DND-41 (cell line): Measurements from ENCODE around the gene AKAP8.

Source experiments
- ATAC-seq: fragments of 200-7000 bp; cut with Tn5 transposase; 3 replicates; pipeline ENCODE4 v1.9.1; 2021; ENCODE audit warnings: low read depth; ENCODE audit not compliant: insufficient read depth
- DNase-seq: peaks from one replicate; pipeline ENCODE4 v3.0.0-alpha.2; 2020
- H2AFZ ChIP-seq: 2 replicates; pipeline ENCODE4 v1.6.0; 2012; ENCODE audit warnings: low read depth, low read length
- H3K27ac ChIP-seq: 2 replicates; pipeline ENCODE4 v1.5.1; 2012; ENCODE audit warnings: low read length, inconsistent platforms
- H3K27me3 ChIP-seq: fragments of 200-600 bp; sonication (generic); 2 replicates; pipeline ENCODE4 v1.6.0; 2012; ENCODE audit warnings: low read length, mild to moderate bottlenecking, inconsistent platforms; ENCODE audit not compliant: insufficient read depth, poor library complexity
- H3K36me3 ChIP-seq: 2 replicates; pipeline ENCODE4 v1.5.1; 2012; ENCODE audit warnings: low read length, inconsistent platforms; ENCODE audit not compliant: insufficient read depth
- H3K4me1 ChIP-seq: 2 replicates; pipeline ENCODE4 v1.5.1; 2012; ENCODE audit warnings: mild to moderate bottlenecking, low read length; ENCODE audit not compliant: insufficient read depth
- H3K4me2 ChIP-seq: 2 replicates; pipeline ENCODE4 v1.6.0; 2012; ENCODE audit warnings: mild to moderate bottlenecking, moderate library complexity, low read length, inconsistent platforms; ENCODE audit not compliant: insufficient read depth
- H3K4me3 ChIP-seq, 2 experiments: fragments of 200-600 bp in 1 of 2; shearing (Covaris generic) in 1 of 2; 2 replicates each; pipeline ENCODE4 v1.5.1; 2012 to 2016; ENCODE audit warnings: inconsistent platforms in 2 of 2, low read length in 2 of 2, mild to moderate bottlenecking in 2 of 2, low read depth in 1 of 2, moderate library complexity in 1 of 2
- H3K79me2 ChIP-seq: 2 replicates; pipeline ENCODE4 v1.6.0; 2012; ENCODE audit warnings: low read length, inconsistent platforms; ENCODE audit not compliant: insufficient read depth
- H3K9ac ChIP-seq: 2 replicates; pipeline ENCODE4 v1.6.0; 2012; ENCODE audit warnings: low read depth, mild to moderate bottlenecking, inconsistent platforms, low read length, moderate library complexity
- H3K9me3 ChIP-seq: 2 replicates; pipeline ENCODE4 v1.5.1; 2012; ENCODE audit warnings: low read length, moderate library complexity, mild to moderate bottlenecking, inconsistent platforms; ENCODE audit not compliant: insufficient read depth, severe bottlenecking
- H4K20me1 ChIP-seq: 2 replicates; pipeline ENCODE4 v1.6.0; 2012; ENCODE audit warnings: low read length; ENCODE audit not compliant: insufficient read depth
- EZH2 ChIP-seq: IDR thresholded peaks from 3 replicates; pipeline ENCODE4 v1.6.1; 2012; ENCODE audit warnings: borderline replicate concordance, low read depth, mild to moderate bottlenecking, moderate library complexity, low read length, inconsistent platforms; ENCODE audit not compliant: severe bottlenecking
- TF ChIP-seq, protein P1 (sequence below): IDR thresholded peaks from 2 replicates; pipeline ENCODE4 v1.5.1; 2012; ENCODE audit warnings: borderline replicate concordance, low read length, moderate library complexity, mild to moderate bottlenecking; ENCODE audit not compliant: poor library complexity, severe bottlenecking; ENCODE audit errors: extremely low read depth

Gene AKAP8

DNA sequence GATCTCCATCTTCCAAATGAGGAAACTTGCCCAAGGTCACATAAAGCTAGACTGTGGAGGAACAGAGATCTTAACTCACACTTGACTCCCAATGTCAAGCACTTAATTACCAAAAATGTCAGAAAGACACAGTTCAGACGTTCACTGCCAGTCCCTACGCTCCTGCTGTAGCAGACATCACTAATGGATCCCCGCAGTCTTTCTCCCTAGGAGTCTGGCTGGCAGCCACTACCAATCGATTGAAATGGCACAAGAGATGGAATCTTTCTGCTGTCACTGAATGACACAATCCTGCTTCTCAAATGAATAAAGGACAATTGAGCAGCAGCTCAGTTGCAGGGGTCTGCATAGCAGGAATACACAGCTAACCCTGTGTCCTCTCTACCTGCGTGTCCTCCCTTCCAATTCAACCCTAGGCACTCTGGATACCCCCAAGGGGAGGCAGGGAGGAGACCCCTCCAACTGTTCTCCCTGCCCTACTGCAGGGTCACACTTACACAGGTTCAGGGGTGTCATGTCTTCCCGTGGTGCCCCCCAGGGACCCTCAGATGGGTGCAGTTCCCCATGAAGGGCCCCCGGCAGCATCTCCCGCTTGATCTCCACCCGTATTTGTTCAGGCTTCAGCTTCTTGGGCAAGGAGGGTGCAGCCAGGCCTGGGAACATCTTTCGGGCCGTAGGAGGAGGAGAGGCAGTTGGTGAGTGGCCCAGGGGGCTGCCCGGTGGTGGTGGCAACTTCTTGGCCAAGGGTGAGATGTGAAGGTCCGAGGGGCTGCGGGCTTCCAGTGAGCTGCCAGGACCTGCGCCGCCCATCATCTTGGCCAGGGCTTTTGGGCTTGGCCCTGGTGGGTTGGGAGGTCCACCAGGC is 47.1 kb upstream of the AKAP8 start:
- no peak overlapping the region for H3K9ac ChIP-seq
- no peak overlapping the region for H3K4me3 ChIP-seq
- H3K27me3 ChIP-seq: no peaks in the 10 kb centered on the region
- peaks cover 87% of the 10 kb centered on the region for H3K36me3 ChIP-seq
- DNase-seq (no peak), ATAC-seq (no peak)
- no peak overlapping the region for H2AFZ ChIP-seq
- TF ChIP-seq EZH2: no peak
- TF ChIP-seq, protein P1, sequence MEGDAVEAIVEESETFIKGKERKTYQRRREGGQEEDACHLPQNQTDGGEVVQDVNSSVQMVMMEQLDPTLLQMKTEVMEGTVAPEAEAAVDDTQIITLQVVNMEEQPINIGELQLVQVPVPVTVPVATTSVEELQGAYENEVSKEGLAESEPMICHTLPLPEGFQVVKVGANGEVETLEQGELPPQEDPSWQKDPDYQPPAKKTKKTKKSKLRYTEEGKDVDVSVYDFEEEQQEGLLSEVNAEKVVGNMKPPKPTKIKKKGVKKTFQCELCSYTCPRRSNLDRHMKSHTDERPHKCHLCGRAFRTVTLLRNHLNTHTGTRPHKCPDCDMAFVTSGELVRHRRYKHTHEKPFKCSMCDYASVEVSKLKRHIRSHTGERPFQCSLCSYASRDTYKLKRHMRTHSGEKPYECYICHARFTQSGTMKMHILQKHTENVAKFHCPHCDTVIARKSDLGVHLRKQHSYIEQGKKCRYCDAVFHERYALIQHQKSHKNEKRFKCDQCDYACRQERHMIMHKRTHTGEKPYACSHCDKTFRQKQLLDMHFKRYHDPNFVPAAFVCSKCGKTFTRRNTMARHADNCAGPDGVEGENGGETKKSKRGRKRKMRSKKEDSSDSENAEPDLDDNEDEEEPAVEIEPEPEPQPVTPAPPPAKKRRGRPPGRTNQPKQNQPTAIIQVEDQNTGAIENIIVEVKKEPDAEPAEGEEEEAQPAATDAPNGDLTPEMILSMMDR: no peak
- H4K20me1 ChIP-seq: peaks cover 54% of the 10 kb centered on the region
- peaks cover 27% of the 10 kb centered on the region for H3K4me1 ChIP-seq
- no peak overlapping the region for H3K4me2 ChIP-seq
- no peaks in the 10 kb centered on the region for H3K9me3 ChIP-seq
- no peak overlapping the region for H3K27ac ChIP-seq
- H3K79me2 ChIP-seq: peaks cover 47% of the 10 kb centered on the region

DNA sequence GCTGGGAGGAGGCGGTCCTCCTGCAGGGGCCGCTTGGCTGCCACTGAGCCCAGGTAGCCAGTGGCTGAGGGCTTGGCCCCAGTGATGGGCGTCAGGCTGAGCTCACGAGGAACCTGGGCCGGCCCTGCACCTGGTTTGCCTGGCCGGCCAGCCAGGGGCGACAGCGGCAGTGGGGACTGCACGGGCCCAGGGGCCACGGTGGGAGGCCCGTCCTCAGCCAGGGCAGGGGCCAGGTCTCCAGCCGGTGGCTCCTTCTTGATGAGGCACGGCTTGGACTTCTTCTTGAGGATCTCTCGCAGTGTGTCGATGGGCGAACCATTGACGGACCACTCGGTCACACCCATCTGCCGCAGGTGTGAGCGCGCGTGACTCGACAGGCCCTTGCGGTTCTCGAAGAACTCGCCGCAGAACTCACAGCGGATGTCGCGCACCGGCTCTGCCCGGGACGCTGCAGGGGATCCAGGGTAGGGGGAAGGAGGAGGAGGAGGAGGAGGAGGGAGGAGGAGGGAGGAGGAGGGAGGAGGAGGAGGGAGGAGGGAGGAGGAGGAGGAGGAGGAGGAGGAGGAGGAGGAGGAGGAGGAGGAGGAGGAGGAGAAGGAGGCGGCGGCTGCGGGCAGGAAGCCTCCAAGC is 45.8 kb upstream of the AKAP8 start:
- Histone ChIP-seq H3K27me3 (no peaks in the 10 kb centered on the region), H3K36me3 (peaks cover 85% of the 10 kb centered on the region), H3K4me3 (no peak overlapping the region), H4K20me1 (peaks cover 41% of the 10 kb centered on the region), H3K9me3 (no peaks in the 10 kb centered on the region), H3K79me2 (peaks cover 34% of the 10 kb centered on the region), H3K27ac (no peak overlapping the region), H2AFZ (no peak overlapping the region), H3K4me1 (peaks cover 14% of the 10 kb centered on the region), H3K4me2 (no peak overlapping the region), H3K9ac (no peak overlapping the region)
- TF ChIP-seq, protein P1: no peak
- TF ChIP-seq EZH2: no peak
- DNase-seq: no peak
- ATAC-seq: no peak

DNA sequence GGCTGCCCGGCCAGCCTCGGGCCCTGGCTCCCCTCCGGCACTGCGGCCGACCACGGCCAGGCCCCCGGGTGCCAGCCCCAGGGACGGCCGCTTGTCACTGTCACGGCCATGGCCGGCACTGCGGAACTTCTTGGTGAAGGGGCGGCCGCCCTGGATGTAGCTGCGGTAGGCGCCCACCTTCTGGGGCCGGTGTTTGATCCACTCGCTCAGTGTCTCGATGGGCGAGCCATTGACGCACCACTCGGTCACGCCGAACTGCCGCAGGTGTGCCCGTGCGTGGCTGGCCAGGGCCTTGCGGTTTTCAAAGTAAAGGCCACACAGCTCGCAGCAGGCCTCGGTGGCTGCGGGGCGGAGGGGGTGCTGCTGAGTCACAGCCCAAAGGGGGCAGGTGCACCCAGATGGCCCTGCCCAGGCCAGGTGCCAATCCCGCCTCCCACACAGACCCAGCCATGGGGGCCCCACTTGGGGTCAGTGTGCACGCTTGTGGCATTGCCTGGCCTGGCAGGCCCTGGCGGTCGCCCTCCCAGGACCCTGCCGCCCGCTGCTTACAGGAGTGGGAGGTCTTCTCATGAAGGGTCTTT is 45.2 kb upstream of the AKAP8 start:
- no peak overlapping the region for H3K27ac ChIP-seq
- H3K4me1 ChIP-seq: peaks cover 14% of the 10 kb centered on the region
- ATAC-seq (no peak), DNase-seq (no peak)
- peaks cover 28% of the 10 kb centered on the region for H3K79me2 ChIP-seq
- no peak overlapping the region for H3K4me3 ChIP-seq
- TF ChIP-seq, protein P1: no peak
- no peak for TF ChIP-seq EZH2
- no peak overlapping the region for H2AFZ ChIP-seq
- H3K9ac ChIP-seq: no peak overlapping the region
- H3K4me2 ChIP-seq: no peak overlapping the region
- no peaks in the 10 kb centered on the region for H3K27me3 ChIP-seq
- peaks cover 34% of the 10 kb centered on the region for H4K20me1 ChIP-seq
- H3K9me3 ChIP-seq: no peaks in the 10 kb centered on the region
- H3K36me3 ChIP-seq: peaks cover 78% of the 10 kb centered on the region
